IPS-20b (cell line): ENCODE data around the gene SMLR1.
A peak's percentile ranks its signal among the peaks of the same experiment; 100 is the strongest.

Experiments used
- H3K27ac ChIP-seq: one replicate; pipeline ENCODE4 v1.5.1; 2013; ENCODE audit warnings: low read length
- H3K27me3 ChIP-seq: 2 replicates; pipeline ENCODE4 v1.6.1; 2013; ENCODE audit warnings: mild to moderate bottlenecking, low read length, inconsistent platforms; ENCODE audit not compliant: insufficient read depth
- H3K36me3 ChIP-seq: 2 replicates; pipeline ENCODE4 v1.6.1; 2013; ENCODE audit warnings: low read depth, mild to moderate bottlenecking, inconsistent platforms, low read length, moderate library complexity; ENCODE audit not compliant: insufficient read depth
- H3K4me1 ChIP-seq: 2 replicates; pipeline ENCODE4 v1.6.1; 2013; ENCODE audit warnings: mild to moderate bottlenecking, control low read depth, inconsistent platforms, low read length, moderate library complexity; ENCODE audit not compliant: insufficient read depth
- H3K4me3 ChIP-seq: 2 replicates; pipeline ENCODE4 v1.5.1; 2013; ENCODE audit warnings: mild to moderate bottlenecking, low read length, inconsistent platforms
- H3K9ac ChIP-seq: 2 replicates; pipeline ENCODE4 v1.6.1; 2013; ENCODE audit warnings: low read depth, mild to moderate bottlenecking, inconsistent platforms, low read length, moderate library complexity
- H3K9me3 ChIP-seq: 2 replicates; pipeline ENCODE4 v1.6.1; 2013; ENCODE audit warnings: mild to moderate bottlenecking, low read depth, low read length, inconsistent platforms; ENCODE audit not compliant: insufficient read depth

The SMLR1 gene

DNA sequence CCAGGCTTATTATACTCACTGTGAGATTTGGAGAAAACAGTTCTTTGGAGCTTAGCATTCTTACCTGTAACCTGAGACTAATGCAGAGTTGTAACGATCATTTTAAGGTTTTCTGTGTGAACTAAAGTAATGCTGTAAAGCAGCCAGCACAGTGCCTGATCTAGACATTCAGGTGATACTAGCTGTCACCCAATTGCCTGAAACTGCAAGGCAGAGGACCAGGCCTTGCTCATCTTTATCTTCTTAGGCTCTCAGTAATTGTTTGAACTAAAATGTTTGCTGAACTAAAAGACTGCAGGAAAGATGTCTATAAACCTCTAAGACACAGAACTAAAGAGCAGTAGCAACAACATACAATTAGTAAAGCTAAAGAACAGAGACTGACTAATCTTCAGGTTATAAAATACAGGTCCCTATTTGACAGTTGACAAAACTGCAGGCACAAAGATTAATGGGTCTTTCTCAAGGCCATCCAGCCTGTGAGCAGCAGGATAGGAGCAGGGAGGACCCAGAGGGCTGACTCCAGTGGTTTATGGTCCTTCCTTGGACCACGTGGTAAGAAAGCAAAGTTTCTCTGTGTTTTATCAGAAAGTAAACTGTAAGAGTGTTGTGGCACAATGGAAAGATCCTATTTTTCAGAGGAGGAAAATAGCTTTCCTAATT is 31.4 kb downstream of the SMLR1 start:
- no peaks in the 10 kb centered on the region for H3K27me3 ChIP-seq
- no peak overlapping the region for H3K27ac ChIP-seq
- H3K4me1 ChIP-seq, result peaks cover 23% of the 10 kb centered on the region

DNA sequence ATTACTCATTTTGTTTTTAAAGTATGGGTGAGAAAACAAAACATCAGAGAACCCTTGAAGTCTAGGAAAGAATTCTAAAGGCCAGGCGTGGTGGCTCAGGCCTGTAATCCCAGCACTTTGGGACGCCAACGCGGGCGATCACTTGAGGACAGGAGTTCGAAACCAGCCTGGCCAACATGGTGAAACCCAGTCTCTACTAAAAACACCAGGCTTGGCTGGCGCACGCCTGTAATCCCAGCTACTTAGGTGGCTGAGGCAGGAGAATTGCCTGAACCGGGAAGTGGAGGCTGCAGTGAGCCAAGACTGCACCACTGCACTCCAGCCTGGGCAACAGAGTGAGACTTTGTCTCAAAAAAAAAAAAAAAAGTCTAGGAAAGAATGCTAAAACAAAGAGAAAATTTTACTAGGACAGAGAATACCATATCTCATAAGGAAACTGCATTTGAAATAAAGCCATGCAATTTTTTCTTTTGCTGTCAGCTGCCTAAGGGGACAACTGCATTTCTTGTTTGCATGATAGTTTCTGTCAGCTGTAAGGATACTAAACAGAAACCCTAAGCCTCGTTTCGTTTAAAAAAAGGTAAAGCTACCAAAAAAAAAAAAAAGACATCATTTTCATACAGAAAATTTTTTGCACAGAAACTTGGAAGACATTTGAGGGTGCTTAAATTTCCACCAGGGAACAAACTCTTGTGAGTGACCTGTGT is 32.1 kb downstream of the SMLR1 start:
- no peak overlapping the region for H3K27ac ChIP-seq

More for the DNA sequence above, 31.4 kb downstream of the SMLR1 start:
- no peak overlapping the region for H3K9ac ChIP-seq
- H3K9me3 ChIP-seq, result no peaks in the 10 kb centered on the region
- H3K36me3 ChIP-seq, result no peaks in the 10 kb centered on the region
- no peak overlapping the region for H3K4me3 ChIP-seq

GRCh38 chr6:130862370-130862769 is 35.2 kb downstream of the SMLR1 start:
- Histone ChIP-seq H3K4me3 (no peak overlapping the region), H3K9me3 (no peaks in the 10 kb centered on the region), H3K27me3 (no peaks in the 10 kb centered on the region), H3K4me1 (peaks cover 16% of the 10 kb centered on the region), H3K36me3 (peaks cover 4% of the 10 kb centered on the region; the same call in 1 of the 2 replicates), H3K27ac (no peak overlapping the region), H3K9ac (0 out of 2 replicates have a peak overlapping the region, but pooled peaks have one; percentile 8)

More for the DNA sequence above, 32.1 kb downstream of the SMLR1 start:
- H3K9me3 ChIP-seq, result no peaks in the 10 kb centered on the region
- H3K36me3 ChIP-seq, result no peaks in the 10 kb centered on the region
- H3K27me3 ChIP-seq, result no peaks in the 10 kb centered on the region
- H3K9ac ChIP-seq, result no peak overlapping the region
- H3K4me1 ChIP-seq, result peaks cover 16% of the 10 kb centered on the region
- H3K4me3 ChIP-seq, result no peak overlapping the region

- H3K9ac ChIP-seq, result no peak overlapping the region
- no peak overlapping the region for H3K27ac ChIP-seq
Measured at GRCh38 chr6:130863415-130864230, 36.4 kb downstream of the SMLR1 start.

DNA sequence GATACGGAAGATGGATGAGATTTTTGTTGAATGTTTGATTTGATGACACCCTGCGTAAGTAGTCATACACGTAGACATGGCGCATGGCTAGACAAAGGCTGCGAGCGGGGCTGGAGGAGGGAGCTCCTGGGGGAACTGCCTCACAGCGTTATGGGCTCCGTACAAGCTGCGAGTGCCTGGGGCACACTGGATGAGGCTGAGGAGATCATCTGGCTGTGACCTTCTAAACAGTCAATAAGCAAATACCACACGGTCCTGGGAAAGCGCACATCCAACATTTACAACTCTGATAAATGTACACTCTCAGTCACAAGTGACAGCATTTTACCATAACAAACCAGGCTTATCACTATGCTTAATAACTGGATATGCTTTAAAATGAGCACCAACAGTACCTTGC is 37.1 kb downstream of the SMLR1 start:
- no peak overlapping the region for H3K9ac ChIP-seq
- no peak overlapping the region for H3K27ac ChIP-seq
- H3K4me3 ChIP-seq, result no peak overlapping the region
- peaks cover 12% of the 10 kb centered on the region; the same call in 1 of the 2 replicates for H3K4me1 ChIP-seq
- H3K36me3 ChIP-seq, result peaks cover 4% of the 10 kb centered on the region; the same call in 1 of the 2 replicates
- no peaks in the 10 kb centered on the region for H3K27me3 ChIP-seq
- H3K9me3 ChIP-seq, result no peaks in the 10 kb centered on the region

More at GRCh38 chr6:130863415-130864230, 36.4 kb downstream of the SMLR1 start:
- peaks cover 4% of the 10 kb centered on the region; the same call in 1 of the 2 replicates for H3K36me3 ChIP-seq
- H3K4me1 ChIP-seq, result peaks cover 14% of the 10 kb centered on the region
- H3K9me3 ChIP-seq, result no peaks in the 10 kb centered on the region
- H3K27me3 ChIP-seq, result no peaks in the 10 kb centered on the region
- no peak overlapping the region for H3K4me3 ChIP-seq

DNA sequence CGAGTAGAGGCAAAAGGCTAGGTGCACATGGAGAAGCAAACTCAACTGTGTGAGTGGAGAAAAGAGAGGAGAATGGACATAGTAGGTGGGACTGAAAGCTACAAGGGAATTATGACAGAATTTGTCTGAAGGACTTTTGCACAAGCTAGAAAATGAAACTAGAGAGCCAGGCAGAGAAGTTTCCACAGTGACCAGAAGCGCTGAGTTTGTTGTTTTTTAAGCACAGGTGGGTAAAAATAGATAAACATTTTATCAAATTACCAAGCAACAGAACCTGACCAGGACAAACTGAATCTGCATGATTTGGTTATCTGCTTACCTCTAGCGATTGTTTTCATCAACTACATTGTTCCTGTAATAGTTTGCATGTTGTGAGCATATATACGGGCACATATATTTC is 38.6 kb downstream of the SMLR1 start:
- Histone ChIP-seq H3K27ac (no peak overlapping the region), H3K4me1 (peaks cover 12% of the 10 kb centered on the region; the same call in 1 of the 2 replicates), H3K9ac (no peak overlapping the region), H3K9me3 (no peaks in the 10 kb centered on the region), H3K4me3 (no peak overlapping the region), H3K27me3 (no peaks in the 10 kb centered on the region), H3K36me3 (peaks cover 4% of the 10 kb centered on the region; the same call in 1 of the 2 replicates)

GRCh38 chr6:130869681-130870080 is 42.5 kb downstream of the SMLR1 start:
- H3K4me1 ChIP-seq, result no peaks in the 10 kb centered on the region
- no peak overlapping the region for H3K27ac ChIP-seq
- no peaks in the 10 kb centered on the region for H3K9me3 ChIP-seq
- no peaks in the 10 kb centered on the region for H3K27me3 ChIP-seq
- no peak overlapping the region for H3K4me3 ChIP-seq
- H3K9ac ChIP-seq, result no peak overlapping the region
- peaks cover 4% of the 10 kb centered on the region; the same call in 1 of the 2 replicates for H3K36me3 ChIP-seq

DNA sequence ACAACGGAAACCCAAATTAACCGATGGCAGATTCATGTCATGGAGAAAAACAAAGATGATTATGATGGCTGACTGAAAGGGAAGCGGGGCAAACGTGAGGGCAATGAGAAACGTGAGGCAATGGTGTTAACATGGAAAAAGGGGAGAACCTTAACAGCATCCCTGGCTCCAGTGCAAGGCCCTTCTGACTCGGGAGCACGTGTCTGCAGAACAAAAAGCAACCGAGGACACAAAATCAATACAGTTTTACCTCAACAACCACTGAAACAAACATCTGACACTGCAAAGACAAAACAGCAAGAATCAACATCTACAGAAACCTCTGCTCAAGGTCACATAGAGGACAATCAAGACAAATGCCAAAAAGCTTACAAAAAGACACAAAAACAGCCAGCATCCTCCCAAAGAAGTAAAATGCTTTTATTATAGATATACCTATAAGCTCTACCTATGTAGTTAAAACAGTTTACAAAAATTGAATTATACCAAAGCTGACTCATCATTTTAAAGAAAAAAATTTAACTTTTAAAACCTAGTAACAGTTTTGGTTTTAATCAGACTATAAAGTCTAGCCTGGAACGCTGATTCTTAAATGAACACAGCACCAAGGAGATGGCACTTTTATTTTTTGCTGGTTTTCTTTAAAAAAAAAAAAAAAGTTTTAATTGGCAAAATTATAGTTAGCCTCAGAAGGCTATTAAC is 43.1 kb downstream of the SMLR1 start:
- H3K4me1 ChIP-seq, result no peaks in the 10 kb centered on the region
- peaks cover 4% of the 10 kb centered on the region; the same call in 1 of the 2 replicates for H3K36me3 ChIP-seq
- H3K9me3 ChIP-seq, result no peaks in the 10 kb centered on the region
- no peaks in the 10 kb centered on the region for H3K27me3 ChIP-seq
- H3K27ac ChIP-seq, result no peak overlapping the region
- H3K4me3 ChIP-seq, result no peak overlapping the region
- H3K9ac ChIP-seq, result no peak overlapping the region

- no peaks in the 10 kb centered on the region for H3K4me1 ChIP-seq
- H3K4me3 ChIP-seq, result no peak overlapping the region
- no peaks in the 10 kb centered on the region for H3K36me3 ChIP-seq
- no peak overlapping the region for H3K9ac ChIP-seq
- H3K9me3 ChIP-seq, result no peaks in the 10 kb centered on the region
- no peaks in the 10 kb centered on the region for H3K27me3 ChIP-seq
- H3K27ac ChIP-seq, result no peak overlapping the region
Measured at GRCh38 chr6:130872250-130873095, 45.3 kb downstream of the SMLR1 start.

DNA sequence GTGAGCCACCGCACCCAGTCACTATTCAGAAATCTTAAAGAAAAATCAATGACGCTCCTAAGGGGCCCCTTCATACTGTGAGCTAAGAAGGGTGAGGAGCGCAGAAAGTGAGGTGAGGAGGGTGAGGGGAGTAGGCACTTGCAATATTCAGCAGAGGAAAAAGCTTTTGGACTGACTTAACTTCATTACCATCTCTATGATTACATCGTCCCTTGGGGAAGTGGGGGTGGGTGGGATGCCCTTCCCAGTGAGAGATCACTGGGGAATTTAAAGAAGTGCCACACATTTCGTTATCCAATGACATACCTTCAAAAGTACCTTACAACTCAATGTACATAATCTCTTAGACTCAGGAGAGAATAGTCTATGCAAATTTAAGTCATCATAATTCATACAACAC is 46.5 kb downstream of the SMLR1 start:
- H3K9me3 ChIP-seq, result no peaks in the 10 kb centered on the region
- H3K27ac ChIP-seq, result no peak overlapping the region
- no peak overlapping the region for H3K9ac ChIP-seq
- H3K4me3 ChIP-seq, result no peak overlapping the region
- H3K27me3 ChIP-seq, result no peaks in the 10 kb centered on the region
- H3K36me3 ChIP-seq, result no peaks in the 10 kb centered on the region
- H3K4me1 ChIP-seq, result no peaks in the 10 kb centered on the region
